Omental fat pad (tissue), 4 donors: ENCODE data around the gene USP9X. TPM values are rescaled to one million over a fixed set of nuclear protein-coding genes. Genes with fewer than 3 reads are reported as not detected.

Experiments
- ATAC-seq: fragments of 150-250 bp; one replicate; pipeline ENCODE4 v1.9.1; 2016; ENCODE audit warnings: mild to moderate bottlenecking, moderate library complexity; ENCODE audit not compliant: low FRiP score
- DNase-seq: peaks from one replicate; pipeline ENCODE4 v3.0.0-alpha.2; 2019; ENCODE audit warnings: low spot score
- total RNA-seq, 4 donors: library from RNA; depleted of rRNA; stranded (reverse); fragments of >200 nt; gene quantifications; one replicate each; pipeline ENCODE4 v1.1.0, GENCODE V29; 2016
- TF ChIP-seq, protein P1 (sequence below), 3 donors: fragments of 450-650 bp; IDR thresholded peaks; one replicate each; pipeline ENCODE4 v1.5.1; 2016 to 2017; ENCODE audit warnings: antibody characterized with exemption in 3 of 3, mild to moderate bottlenecking in 3 of 3, moderate library complexity in 2 of 3

The USP9X gene
- total RNA-seq, 4 donors from 2014 or later: 72.4 to 160 (median 129) TPM

DNA sequence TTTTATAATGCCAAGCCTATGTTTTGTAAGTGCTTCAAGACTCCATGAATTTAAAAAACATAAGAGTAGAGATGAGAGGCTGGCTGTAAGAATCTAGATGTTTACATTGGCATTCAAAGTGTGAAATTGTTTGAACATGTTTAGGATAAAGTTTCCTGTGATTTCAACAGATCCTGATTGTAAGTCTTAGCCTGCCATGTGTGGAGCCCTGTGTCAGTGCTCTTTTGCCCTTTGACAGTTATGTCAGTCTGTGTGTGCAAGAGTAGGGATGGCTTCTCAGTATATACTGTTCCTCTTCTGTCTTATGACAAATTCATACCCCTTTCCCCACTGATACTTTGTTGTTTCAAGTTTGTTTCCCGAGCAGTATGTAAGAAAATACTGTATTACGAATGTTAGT, 68.2 kb downstream of the USP9X start:
- ATAC-seq (no peak), DNase-seq (no peak)
- TF ChIP-seq, protein P1, sequence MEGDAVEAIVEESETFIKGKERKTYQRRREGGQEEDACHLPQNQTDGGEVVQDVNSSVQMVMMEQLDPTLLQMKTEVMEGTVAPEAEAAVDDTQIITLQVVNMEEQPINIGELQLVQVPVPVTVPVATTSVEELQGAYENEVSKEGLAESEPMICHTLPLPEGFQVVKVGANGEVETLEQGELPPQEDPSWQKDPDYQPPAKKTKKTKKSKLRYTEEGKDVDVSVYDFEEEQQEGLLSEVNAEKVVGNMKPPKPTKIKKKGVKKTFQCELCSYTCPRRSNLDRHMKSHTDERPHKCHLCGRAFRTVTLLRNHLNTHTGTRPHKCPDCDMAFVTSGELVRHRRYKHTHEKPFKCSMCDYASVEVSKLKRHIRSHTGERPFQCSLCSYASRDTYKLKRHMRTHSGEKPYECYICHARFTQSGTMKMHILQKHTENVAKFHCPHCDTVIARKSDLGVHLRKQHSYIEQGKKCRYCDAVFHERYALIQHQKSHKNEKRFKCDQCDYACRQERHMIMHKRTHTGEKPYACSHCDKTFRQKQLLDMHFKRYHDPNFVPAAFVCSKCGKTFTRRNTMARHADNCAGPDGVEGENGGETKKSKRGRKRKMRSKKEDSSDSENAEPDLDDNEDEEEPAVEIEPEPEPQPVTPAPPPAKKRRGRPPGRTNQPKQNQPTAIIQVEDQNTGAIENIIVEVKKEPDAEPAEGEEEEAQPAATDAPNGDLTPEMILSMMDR (IDR thresholded peaks at IDR 0.05): no peak

DNA sequence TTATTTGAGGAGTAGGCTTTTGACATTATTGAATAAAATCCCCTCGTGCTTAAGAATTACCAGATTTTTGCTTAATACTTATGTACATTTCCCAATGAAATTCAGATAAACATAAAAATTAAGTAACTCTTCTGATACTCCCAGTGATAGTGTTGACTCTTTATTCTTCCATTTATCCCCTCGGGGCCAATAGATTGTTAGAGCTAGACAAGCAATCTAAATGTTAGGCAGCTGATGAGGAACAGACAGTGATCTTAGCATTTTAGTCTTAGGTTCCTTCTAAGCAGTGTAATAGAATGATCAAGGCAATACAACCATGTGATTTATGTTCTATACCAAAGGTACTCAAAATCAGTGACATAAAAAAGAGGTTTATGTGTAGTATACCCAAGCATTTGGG, 68.7 kb downstream of the USP9X start:
- TF ChIP-seq, protein P1 (IDR thresholded peaks at IDR 0.05): no peak
- DNase-seq (no peak), ATAC-seq (no peak)

DNA sequence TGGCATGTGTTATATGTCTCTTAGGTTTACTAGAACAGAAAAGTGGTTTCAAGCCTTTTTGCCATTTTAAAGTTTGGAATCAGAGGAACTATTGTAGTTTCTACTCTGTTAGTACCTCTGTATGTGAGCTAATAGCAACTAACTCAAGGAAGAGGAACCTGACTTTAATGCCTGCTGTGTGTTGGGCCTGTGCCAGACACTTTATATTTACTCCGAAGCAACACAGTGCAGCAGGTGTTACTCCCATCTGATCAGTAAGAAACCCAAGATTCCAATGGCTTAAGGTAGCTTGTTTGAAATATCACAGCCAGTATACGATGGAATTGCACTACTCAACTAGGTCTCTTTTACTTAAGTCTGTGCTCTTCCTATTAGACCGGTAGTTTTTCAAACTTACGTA, 79.2 kb downstream of the USP9X start:
- DNase-seq: no peak
- no peak for ATAC-seq
- TF ChIP-seq, protein P1 (IDR thresholded peaks at IDR 0.05): no peak

DNA sequence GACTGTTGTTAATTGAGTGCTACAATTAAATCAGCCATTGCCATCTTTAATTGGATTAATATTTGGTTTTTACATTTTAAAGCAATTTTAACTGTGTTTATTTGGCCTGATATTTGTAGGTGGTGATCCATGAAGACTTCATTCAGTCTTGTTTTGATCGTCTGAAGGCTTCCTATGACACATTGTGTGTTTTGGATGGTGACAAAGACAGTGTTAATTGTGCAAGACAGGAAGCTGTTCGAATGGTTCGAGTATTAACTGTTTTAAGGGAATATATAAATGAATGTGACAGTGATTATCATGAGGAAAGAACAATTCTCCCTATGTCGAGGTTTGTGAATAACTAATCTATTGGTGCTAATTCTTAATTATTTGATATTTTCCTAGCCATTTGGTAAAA, 82.6 kb downstream of the USP9X start:
- DNase-seq (no peak), ATAC-seq (no peak)
- TF ChIP-seq, protein P1 (IDR thresholded peaks at IDR 0.05): no peak

- TF ChIP-seq, protein P1 (IDR thresholded peaks at IDR 0.05): no peak
- ATAC-seq (no peak), DNase-seq (no peak)
These were observed 91.0 kb downstream of the USP9X start for GRCh38 chrX:41176263-41176662.

GRCh38 chrX:41177297-41177696, 92.1 kb downstream of the USP9X start:
- TF ChIP-seq, protein P1 (IDR thresholded peaks at IDR 0.05): no peak
- ATAC-seq (no peak), DNase-seq (no peak)

DNA sequence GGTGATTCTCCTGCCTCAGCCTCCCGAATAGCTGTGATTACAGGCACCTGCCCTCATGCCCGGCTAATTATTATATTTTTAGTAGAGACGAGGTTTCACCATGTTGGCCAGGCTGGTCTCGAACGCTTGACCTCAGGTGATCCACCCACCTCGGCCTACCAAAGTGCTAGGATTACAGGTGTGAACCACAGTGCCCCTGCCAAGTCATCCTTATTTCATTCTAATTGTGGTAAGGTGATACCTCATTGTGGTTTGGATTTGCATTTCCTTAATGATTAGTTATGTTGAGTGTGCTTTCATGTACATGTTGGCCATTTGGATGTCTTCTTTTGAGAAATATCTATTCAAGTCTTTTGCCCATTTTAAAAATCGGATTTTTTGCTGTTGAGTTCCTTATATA, 93.0 kb downstream of the USP9X start:
- DNase-seq (no peak), ATAC-seq (no peak)
- TF ChIP-seq, protein P1 (IDR thresholded peaks at IDR 0.05): no peak
